HCT116 (cell line): ENCODE results near the gene RHBDD2.

Experiments used
- EZH2 ChIP-seq: fragments of 200-600 bp; sonication (generic); IDR thresholded peaks from 2 replicates; pipeline ENCODE4 v1.6.1; 2017; ENCODE audit warnings: antibody characterized with exemption, mixed run types
- POLR2AphosphoS5 ChIP-seq: IDR thresholded peaks from 2 replicates; pipeline ENCODE4 v1.6.1; 2011; ENCODE audit warnings: mild to moderate bottlenecking, low read depth, low read length, moderate library complexity
- YY1 ChIP-seq: IDR thresholded peaks from 2 replicates; pipeline ENCODE4 v1.6.1; 2011; ENCODE audit warnings: low read length, low read depth, moderate library complexity, mild to moderate bottlenecking; ENCODE audit not compliant: insufficient replicate concordance; ENCODE audit errors: extremely low read depth
- TF ChIP-seq, protein P1 (sequence below), 3 experiments: fragments of 200-600 bp in 1 of 3; sonication (generic) in 1 of 3; IDR thresholded peaks in 2 of 3; conservative IDR thresholded peaks in 1 of 3; 2 replicates each; pipeline ENCODE4 v1.5.1; 2012 to 2017; ENCODE audit warnings: low read depth in 2 of 3, low read length in 2 of 3, antibody characterized with exemption in 1 of 3, borderline replicate concordance in 1 of 3, control low read depth in 1 of 3, mild to moderate bottlenecking in 1 of 3, mixed read lengths in 1 of 3, mixed run types in 1 of 3, moderate library complexity in 1 of 3; ENCODE audit not compliant: insufficient read depth in 1 of 3

- TF ChIP-seq, protein P1, sequence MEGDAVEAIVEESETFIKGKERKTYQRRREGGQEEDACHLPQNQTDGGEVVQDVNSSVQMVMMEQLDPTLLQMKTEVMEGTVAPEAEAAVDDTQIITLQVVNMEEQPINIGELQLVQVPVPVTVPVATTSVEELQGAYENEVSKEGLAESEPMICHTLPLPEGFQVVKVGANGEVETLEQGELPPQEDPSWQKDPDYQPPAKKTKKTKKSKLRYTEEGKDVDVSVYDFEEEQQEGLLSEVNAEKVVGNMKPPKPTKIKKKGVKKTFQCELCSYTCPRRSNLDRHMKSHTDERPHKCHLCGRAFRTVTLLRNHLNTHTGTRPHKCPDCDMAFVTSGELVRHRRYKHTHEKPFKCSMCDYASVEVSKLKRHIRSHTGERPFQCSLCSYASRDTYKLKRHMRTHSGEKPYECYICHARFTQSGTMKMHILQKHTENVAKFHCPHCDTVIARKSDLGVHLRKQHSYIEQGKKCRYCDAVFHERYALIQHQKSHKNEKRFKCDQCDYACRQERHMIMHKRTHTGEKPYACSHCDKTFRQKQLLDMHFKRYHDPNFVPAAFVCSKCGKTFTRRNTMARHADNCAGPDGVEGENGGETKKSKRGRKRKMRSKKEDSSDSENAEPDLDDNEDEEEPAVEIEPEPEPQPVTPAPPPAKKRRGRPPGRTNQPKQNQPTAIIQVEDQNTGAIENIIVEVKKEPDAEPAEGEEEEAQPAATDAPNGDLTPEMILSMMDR (IDR thresholded peaks at IDR 0.05 in 2 of 3, conservative IDR thresholded peaks at IDR 0.05 in 1 of 3; ENCODE audit: borderline replicate concordance in 1 of 3, insufficient read depth in 1 of 3, low read depth in 2 of 3, low read length in 2 of 3) = no peak
- TF ChIP-seq POLR2AphosphoS5 (no peak), YY1 (no peak), EZH2 (no peak)
Observed at GRCh38 chr7:75914169-75914654, 35.4 kb downstream of the RHBDD2 start.
